Large intestine (tissue), 3 donors: ENCODE data around the gene DDO. TPM values are rescaled to one million over a fixed set of nuclear protein-coding genes. Genes with fewer than 3 reads are reported as not detected.

ENCODE experiments used
- DNase-seq, 2 donors: peaks; one replicate each; pipeline versions ENCODE4 v3.0.0 to v3.0.0-alpha.2; 2013
- H3K27ac ChIP-seq: one replicate; pipeline ENCODE4 v1.5.1; 2013; ENCODE audit warnings: low read length
- H3K27me3 ChIP-seq: 2 replicates; pipeline ENCODE4 v1.6.1; 2013; ENCODE audit warnings: low read length; ENCODE audit not compliant: control insufficient read depth, insufficient read depth
- H3K36me3 ChIP-seq: 2 replicates; pipeline ENCODE4 v1.6.1; 2013; ENCODE audit warnings: low read length; ENCODE audit not compliant: control insufficient read depth, insufficient read depth
- H3K4me1 ChIP-seq: one replicate; pipeline ENCODE4 v1.6.1; 2013; ENCODE audit warnings: low read length; ENCODE audit not compliant: control insufficient read depth, insufficient read depth
- H3K4me3 ChIP-seq: one replicate; pipeline ENCODE4 v1.5.1; 2013; ENCODE audit warnings: low read length
- H3K9me3 ChIP-seq: one replicate; pipeline ENCODE4 v1.6.1; 2013; ENCODE audit warnings: mild to moderate bottlenecking, low read depth, low read length, moderate library complexity; ENCODE audit not compliant: control insufficient read depth
- WGBS: methylation state at CpG from one replicate; pipeline ENCODE4 v1.1.5; 2013; ENCODE audit warnings: low lambda C conversion rate; ENCODE audit not compliant: insufficient coverage; 5-methylcytosine and 5-hydroxymethylcytosine counted together
- polyA plus RNA-seq: library from polyadenylated mRNA; unstranded; fragments of 120-200 nt; gene quantifications from one replicate; pipeline ENCODE4 v1.2.1, GENCODE V29; 2013

The DDO gene
- polyA plus RNA-seq, 1 donor = 5.2 TPM

DNA sequence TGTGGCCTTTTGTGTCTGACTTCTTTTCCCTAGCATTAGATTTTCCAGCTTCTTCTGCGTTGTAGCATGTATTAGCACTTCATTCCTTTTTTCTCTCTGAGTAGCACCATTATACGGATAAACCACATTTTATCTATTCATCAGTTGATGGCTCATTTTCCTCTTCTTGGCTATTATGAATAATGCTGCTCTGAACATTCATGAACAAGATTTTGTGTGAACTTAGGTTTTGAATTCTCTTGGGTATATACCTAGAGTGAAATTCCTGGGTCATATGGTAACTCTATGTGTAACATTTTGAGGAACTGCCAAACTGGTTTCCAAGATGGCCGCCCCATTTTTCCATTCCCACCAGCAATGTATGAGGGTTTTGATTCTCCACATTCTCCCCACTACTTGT lies 32.4 kb upstream of the DDO start:
- Histone ChIP-seq H3K27me3 (no peaks in the 10 kb centered on the region), H3K4me1 (no peaks in the 10 kb centered on the region), H3K27ac (no peak overlapping the region), H3K4me3 (no peak overlapping the region), H3K36me3 (no peaks in the 10 kb centered on the region), H3K9me3 (no peaks in the 10 kb centered on the region)
- WGBS = 100% methylated on average over 3 of the region's 3 CpGs
- no peak for DNase-seq

DNA sequence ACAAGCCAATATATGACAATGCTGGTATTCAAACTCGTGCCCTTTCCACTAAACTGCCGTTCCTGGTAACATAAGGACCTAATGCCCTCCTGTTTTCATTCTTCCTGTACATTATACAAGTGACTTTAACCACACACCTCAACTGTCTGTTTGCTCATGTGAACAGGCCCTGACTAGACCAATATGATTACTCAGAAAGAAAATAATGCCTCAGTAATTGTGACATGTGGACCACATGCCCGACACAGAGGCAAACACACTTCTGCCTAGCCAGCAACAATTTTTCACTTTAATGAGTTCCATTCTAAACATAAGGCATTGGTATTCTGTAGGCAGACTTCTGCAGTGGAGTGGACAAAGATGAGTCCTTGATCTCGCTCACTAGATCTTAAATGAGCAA lies 31.0 kb upstream of the DDO start:
- H3K4me1 ChIP-seq = no peaks in the 10 kb centered on the region
- DNase-seq = no peak
- no CpG with 5 or more reads among the region's 4 CpGs for WGBS

DNA sequence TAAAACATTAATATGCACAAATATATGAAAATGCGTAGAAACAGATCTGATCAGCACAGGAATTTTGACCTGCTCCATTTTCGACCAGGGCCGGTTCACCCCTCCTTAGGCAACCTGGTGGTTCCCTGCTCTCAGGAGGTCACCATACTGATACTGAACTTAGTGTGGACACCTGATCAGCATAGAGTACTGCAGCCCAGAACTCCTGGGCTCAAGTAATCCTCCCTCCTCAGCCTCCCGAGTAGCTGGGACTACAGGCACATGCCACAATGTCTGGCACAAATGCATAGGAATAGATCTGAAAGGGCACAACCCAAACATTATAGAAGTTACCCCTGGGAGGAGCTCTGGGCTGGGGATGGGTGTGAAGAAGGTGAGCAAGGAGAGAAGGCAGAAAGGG lies 24.7 kb upstream of the DDO start:
- H3K27me3 ChIP-seq = no peaks in the 10 kb centered on the region
- no peak overlapping the region for H3K4me3 ChIP-seq
- DNase-seq = no peak
- no peaks in the 10 kb centered on the region for H3K4me1 ChIP-seq
- no peaks in the 10 kb centered on the region for H3K9me3 ChIP-seq
- H3K36me3 ChIP-seq = no peaks in the 10 kb centered on the region
- no CpG with 5 or more reads among the region's 4 CpGs for whole genome bisulfite sequencing
- H3K27ac ChIP-seq = no peak overlapping the region

More for the DNA sequence above, 31.0 kb upstream of the DDO start:
- H3K27ac ChIP-seq = no peak overlapping the region
- H3K36me3 ChIP-seq = no peaks in the 10 kb centered on the region
- H3K27me3 ChIP-seq = no peaks in the 10 kb centered on the region
- no peaks in the 10 kb centered on the region for H3K9me3 ChIP-seq
- H3K4me3 ChIP-seq = no peak overlapping the region

DNA sequence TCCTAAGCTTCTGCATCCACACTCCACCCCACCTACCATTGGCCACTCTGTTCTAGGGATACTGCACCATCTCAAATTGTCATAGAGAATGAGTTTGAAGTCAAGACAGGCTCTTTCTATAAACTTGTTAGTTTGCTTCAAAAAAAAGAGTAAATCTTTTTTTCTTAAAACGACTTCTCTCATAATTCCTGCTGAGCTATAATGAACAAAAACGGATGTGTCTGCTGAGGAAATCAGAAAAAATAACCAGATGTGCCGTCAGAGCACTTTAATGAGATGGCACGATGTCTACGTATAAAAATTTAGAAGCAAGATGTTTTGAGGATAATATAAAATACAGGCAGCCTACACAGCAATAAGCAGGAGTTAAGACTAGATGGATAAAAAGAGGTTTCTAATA lies 24.0 kb upstream of the DDO start:
- no peak for DNase-seq
- Histone ChIP-seq H3K4me1 (no peaks in the 10 kb centered on the region), H3K9me3 (no peaks in the 10 kb centered on the region), H3K27ac (no peak overlapping the region), H3K27me3 (no peaks in the 10 kb centered on the region), H3K4me3 (no peak overlapping the region), H3K36me3 (no peaks in the 10 kb centered on the region)
- WGBS = 71% methylated on average over 5 of the region's 5 CpGs

DNA sequence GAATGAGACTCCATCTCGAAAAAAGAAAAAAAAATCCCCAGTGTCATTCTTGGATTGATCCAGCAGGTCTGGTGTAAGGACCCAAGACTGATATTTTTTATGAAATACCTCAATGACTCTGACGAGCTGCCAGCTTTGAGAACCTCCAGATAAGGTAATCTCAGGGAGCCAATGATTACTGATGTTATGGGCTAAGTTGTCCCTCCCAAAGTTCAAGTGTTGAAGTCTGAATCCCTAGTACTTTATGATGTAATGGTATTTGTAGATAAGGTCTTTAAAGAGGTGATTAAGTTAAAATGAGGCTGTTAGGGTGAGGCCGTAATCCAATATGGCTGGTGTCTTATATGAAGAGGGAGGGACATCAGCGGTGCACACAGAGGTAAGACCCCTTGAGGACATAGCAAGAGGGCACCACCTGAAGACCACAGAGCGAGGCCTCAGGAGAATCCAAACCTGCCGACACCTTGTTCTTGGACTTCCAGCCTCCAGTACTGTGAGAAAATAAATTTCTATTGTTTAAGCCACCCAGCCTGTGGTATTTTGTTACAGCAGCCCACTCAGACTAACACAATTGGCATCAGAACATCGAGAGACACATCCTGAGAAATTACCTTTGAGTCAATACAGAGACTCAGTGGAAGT lies 19.7 kb upstream of the DDO start:
- H3K4me1 ChIP-seq = peaks cover 5% of the 10 kb centered on the region
- H3K27me3 ChIP-seq = no peaks in the 10 kb centered on the region
- H3K9me3 ChIP-seq = no peaks in the 10 kb centered on the region
- H3K36me3 ChIP-seq = no peaks in the 10 kb centered on the region
- H3K27ac ChIP-seq = no peak overlapping the region
- peak; percentile 58 to 73 for DNase-seq
- no peak overlapping the region for H3K4me3 ChIP-seq
- 67% methylated on average over 1 of the region's 7 CpGs for WGBS

DNA sequence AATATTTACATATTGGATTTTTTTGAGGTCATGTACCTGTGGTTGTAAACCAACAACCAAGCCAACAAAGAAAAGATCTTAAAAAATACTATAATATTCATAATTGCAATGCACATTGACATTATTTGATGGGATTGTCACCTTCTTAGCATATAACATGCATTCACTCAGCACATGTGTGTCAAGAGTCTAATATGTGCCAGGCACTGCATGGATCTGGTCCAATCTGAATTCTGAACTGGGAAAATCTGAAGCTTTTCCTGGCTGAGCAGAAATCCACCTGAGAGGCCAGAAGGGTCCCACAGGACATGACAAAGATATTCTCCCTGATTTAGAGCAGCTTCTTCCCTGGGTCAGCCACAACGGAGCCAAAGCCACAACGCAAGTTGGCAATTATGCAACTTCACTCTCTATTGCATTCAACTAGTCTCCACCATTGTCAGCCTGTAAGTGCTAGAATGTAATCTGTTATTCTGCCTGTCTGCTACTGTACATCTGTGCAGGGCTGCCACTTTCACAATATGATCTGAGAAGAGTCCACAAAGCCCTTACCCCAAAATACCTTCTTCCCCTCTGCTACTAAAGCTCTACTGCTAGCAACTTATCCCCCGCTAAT lies 17.0 kb upstream of the DDO start:
- Histone ChIP-seq H3K27me3 (no peaks in the 10 kb centered on the region), H3K4me1 (peaks cover 5% of the 10 kb centered on the region), H3K4me3 (no peak overlapping the region), H3K9me3 (no peaks in the 10 kb centered on the region), H3K36me3 (no peaks in the 10 kb centered on the region), H3K27ac (no peak overlapping the region)
- no peak for DNase-seq
- WGBS = no CpG with 5 or more reads among the region's 3 CpGs

DNA sequence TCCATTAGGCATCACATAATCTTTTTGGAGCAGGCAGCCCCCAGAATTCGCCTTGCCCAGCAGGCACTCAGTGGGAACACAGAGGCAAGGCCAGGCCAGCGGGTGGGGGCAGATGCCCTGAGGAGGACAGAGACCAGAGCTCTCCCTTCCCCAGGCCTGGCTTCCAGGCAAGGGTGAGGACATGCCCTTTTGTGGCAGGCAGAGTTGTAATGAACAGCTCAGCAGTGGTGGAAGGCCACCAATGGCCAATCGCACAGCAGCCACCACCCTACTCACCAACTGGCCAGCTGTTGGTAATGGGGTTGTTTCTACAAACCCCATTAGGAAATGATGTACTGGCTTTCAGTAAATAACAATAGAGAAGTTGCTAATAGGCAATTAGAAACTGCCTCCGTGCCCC lies 15.4 kb upstream of the DDO start:
- no peak for DNase-seq
- peaks cover 5% of the 10 kb centered on the region for H3K4me1 ChIP-seq
- H3K27ac ChIP-seq = no peak overlapping the region
- H3K4me3 ChIP-seq = no peak overlapping the region
- H3K27me3 ChIP-seq = no peaks in the 10 kb centered on the region
- no peaks in the 10 kb centered on the region for H3K9me3 ChIP-seq
- no CpG with 5 or more reads among the region's 4 CpGs for whole genome bisulfite sequencing
- no peaks in the 10 kb centered on the region for H3K36me3 ChIP-seq

DNA sequence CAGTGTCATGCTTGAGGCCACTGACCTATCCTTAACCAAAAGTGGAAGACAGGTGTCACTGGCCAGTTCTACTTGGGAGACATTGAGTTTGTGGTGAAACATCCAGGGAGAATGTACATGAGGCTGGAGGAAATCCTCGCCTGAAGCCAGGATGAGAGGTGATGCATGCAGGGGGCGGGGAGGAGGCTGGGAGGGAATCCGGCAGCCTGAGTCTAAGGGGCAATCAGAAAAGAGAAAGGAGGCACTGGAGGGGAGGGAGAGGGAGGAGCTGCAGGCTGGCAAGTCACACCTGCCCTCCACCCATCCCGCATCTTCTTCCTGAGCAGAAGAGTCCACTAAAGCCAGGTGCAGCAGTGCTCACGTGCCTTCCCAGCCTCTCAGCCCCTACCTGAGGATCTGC lies 14.9 kb upstream of the DDO start:
- peak; percentile 41 to 65 for DNase-seq
- no peaks in the 10 kb centered on the region for H3K9me3 ChIP-seq
- no peaks in the 10 kb centered on the region for H3K36me3 ChIP-seq
- no CpG with 5 or more reads among the region's 5 CpGs for WGBS
- H3K4me1 ChIP-seq = peaks cover 5% of the 10 kb centered on the region
- H3K4me3 ChIP-seq = no peak overlapping the region
- no peaks in the 10 kb centered on the region for H3K27me3 ChIP-seq
- H3K27ac ChIP-seq = no peak overlapping the region

DNA sequence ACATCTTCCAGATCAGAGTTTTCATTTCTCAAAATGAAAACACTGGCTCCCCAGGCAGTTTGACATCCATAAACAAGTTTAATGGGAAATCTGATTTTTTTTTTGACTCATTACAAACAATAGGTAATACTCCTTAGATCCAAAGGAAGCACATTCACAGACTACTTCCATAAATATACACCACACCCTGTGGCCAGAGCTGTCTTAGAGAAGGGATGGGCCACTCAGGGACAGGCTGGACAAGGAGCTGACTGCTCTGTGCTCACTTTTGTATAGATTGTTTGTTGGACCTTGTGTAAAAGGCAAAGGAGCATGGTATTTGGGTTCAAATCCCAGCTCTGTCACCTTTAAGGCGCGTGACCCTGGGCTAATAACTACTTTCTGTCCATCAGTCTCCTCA lies 12.8 kb upstream of the DDO start:
- WGBS = no CpG with 5 or more reads among the region's 2 CpGs
- no peaks in the 10 kb centered on the region for H3K27me3 ChIP-seq
- no peak for DNase-seq

DNA sequence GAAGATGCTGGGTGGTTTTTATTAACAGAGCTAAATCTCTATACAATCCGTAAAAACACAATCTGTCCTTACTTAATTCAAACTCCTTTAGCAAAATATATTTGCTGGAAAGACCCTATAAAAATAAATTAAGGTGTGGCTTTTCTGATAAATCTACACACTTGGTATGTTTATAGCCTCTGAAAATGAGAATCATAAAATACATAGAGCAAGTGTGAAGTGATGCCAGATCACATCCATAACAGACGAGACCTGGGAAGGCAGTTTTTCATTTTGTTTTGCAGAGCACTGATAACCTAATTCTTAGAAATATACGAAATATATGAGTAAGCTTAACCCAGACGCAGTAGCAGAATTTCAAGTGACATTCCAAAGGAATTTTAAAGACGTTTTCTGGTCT lies 10.4 kb upstream of the DDO start:
- no CpG with 5 or more reads among the region's 5 CpGs for WGBS
- Histone ChIP-seq H3K4me3 (no peak overlapping the region), H3K27me3 (no peaks in the 10 kb centered on the region), H3K4me1 (peaks cover 6% of the 10 kb centered on the region), H3K9me3 (no peaks in the 10 kb centered on the region), H3K27ac (no peak overlapping the region), H3K36me3 (no peaks in the 10 kb centered on the region)
- DNase-seq = no peak

More for the DNA sequence above, 12.8 kb upstream of the DDO start:
- H3K4me3 ChIP-seq = no peak overlapping the region
- no peak overlapping the region for H3K27ac ChIP-seq
- no peaks in the 10 kb centered on the region for H3K36me3 ChIP-seq
- H3K9me3 ChIP-seq = no peaks in the 10 kb centered on the region
- peaks cover 5% of the 10 kb centered on the region for H3K4me1 ChIP-seq

DNA sequence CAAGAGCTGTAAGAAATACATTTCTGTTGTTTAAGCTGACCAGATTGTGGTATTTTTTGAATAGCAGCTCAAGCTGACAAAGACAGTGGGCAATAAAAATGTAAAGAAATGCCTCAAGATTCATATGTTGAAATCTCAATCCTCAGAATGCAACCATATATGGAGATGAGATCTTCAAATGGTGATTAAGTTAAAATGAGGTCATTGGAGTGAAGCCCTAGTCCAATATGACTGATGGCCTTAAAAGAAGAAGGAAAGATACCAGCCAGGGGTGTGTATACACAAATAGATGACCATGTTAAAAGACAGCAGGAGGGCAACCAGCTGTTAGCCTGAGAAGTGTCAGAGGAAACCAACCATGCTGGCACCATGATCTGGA lies 7.1 kb upstream of the DDO start:
- Histone ChIP-seq H3K27ac (no peak overlapping the region), H3K4me1 (peaks cover 31% of the 10 kb centered on the region), H3K36me3 (no peaks in the 10 kb centered on the region), H3K4me3 (no peak overlapping the region), H3K27me3 (no peaks in the 10 kb centered on the region), H3K9me3 (no peaks in the 10 kb centered on the region)
- no peak for DNase-seq
